Measurements from ENCODE around the gene TUBB6.

Gene TUBB6

GRCh38 chr18:12314591-12315305, 6.7 kb downstream of the TUBB6 start:
- DNase-seq (ENCODE audit: low read depth): no peak
- no peak overlapping the region for H3K4me3 ChIP-seq (ENCODE audit: control insufficient read depth, low read depth, low read length)
- TF ChIP-seq CTCF (conservative IDR thresholded peaks at IDR 0.05; ENCODE audit: control insufficient read depth, insufficient read depth, low read depth, low read length): no peak

- DNase-seq (ENCODE audit: low read depth): peak; percentile 60
- no peak overlapping the region for H3K4me3 ChIP-seq (ENCODE audit: control insufficient read depth, low read depth, low read length)
- no peak for TF ChIP-seq CTCF (conservative IDR thresholded peaks at IDR 0.05; ENCODE audit: control insufficient read depth, insufficient read depth, low read depth, low read length)
Observed at GRCh38 chr18:12315490-12315889, 7.4 kb downstream of the TUBB6 start.

- DNase-seq (ENCODE audit: low read depth): no peak
- TF ChIP-seq CTCF (conservative IDR thresholded peaks at IDR 0.05; ENCODE audit: control insufficient read depth, insufficient read depth, low read depth, low read length): no peak
- H3K4me3 ChIP-seq (ENCODE audit: control insufficient read depth, low read depth, low read length): no peak overlapping the region
Observed at GRCh38 chr18:12315911-12316310, 7.9 kb downstream of the TUBB6 start.

GRCh38 chr18:12317664-12318333, 9.8 kb downstream of the TUBB6 start:
- DNase-seq (ENCODE audit: low read depth): peak; percentile 79
- no peak overlapping the region for H3K4me3 ChIP-seq (ENCODE audit: control insufficient read depth, low read depth, low read length)
- TF ChIP-seq CTCF (conservative IDR thresholded peaks at IDR 0.05; ENCODE audit: control insufficient read depth, insufficient read depth, low read depth, low read length): no peak

GRCh38 chr18:12318334-12318697, 10.3 kb downstream of the TUBB6 start:
- H3K4me3 ChIP-seq (ENCODE audit: control insufficient read depth, low read depth, low read length): no peak overlapping the region
- DNase-seq (ENCODE audit: low read depth): no peak
- no peak for TF ChIP-seq CTCF (conservative IDR thresholded peaks at IDR 0.05; ENCODE audit: control insufficient read depth, insufficient read depth, low read depth, low read length)

- no peak for TF ChIP-seq CTCF (conservative IDR thresholded peaks at IDR 0.05; ENCODE audit: control insufficient read depth, insufficient read depth, low read depth, low read length)
- H3K4me3 ChIP-seq (ENCODE audit: control insufficient read depth, low read depth, low read length): no peak overlapping the region
- no peak for DNase-seq (ENCODE audit: low read depth)
Observed at GRCh38 chr18:12318857-12319256, 10.8 kb downstream of the TUBB6 start.
